ENCODE results near the gene NLGN1. TPM values are rescaled to one million over a fixed set of nuclear protein-coding genes. Genes with fewer than 3 reads are reported as not detected.
"Not testable (repeated sequence)": the region's sequence is repeated elsewhere in the genome, so short reads cannot be mapped to it uniquely, and the experiment has no call there.

Gene NLGN1
- polyA plus RNA-seq, 1 donor from 2014 or later = 2.7 TPM

GRCh38 chr3:173353137-173353536 lies 44.4 kb upstream of the NLGN1 start:
- H3K27ac ChIP-seq (ENCODE audit: low read length); H3K27me3 ChIP-seq (ENCODE audit: insufficient read depth, low read depth, low read length); H2AFZ ChIP-seq (ENCODE audit: low read depth, low read length); H3K36me3 ChIP-seq (ENCODE audit: insufficient read depth, low read length); H3K9ac ChIP-seq (ENCODE audit: low read length); H3F3A ChIP-seq (ENCODE audit: insufficient read depth, low read length, poor library complexity, severe bottlenecking); H3K4me3 ChIP-seq (ENCODE audit: low read length); H3K79me2 ChIP-seq (replicated peaks; ENCODE audit: insufficient read depth, low read length); H3K9me3 ChIP-seq (ENCODE audit: low read length); H3K9me2 ChIP-seq (ENCODE audit: insufficient read depth, low read length); H3K4me2 ChIP-seq (ENCODE audit: low read length); H4K20me1 ChIP-seq (ENCODE audit: insufficient read depth): not testable (repeated sequence)

GRCh38 chr3:173354124-173354523 lies 43.4 kb upstream of the NLGN1 start:
- H3K4me3 ChIP-seq (ENCODE audit: low read length) = no peak overlapping the region
- no peaks in the 10 kb centered on the region for H3K36me3 ChIP-seq (ENCODE audit: insufficient read depth, low read length)
- no peaks in the 10 kb centered on the region for H3K27me3 ChIP-seq (ENCODE audit: insufficient read depth, low read depth, low read length)
- H3K27ac ChIP-seq (ENCODE audit: low read length) = no peak overlapping the region
- no peaks in the 10 kb centered on the region for H3K9me3 ChIP-seq (ENCODE audit: low read length)
- H3F3A ChIP-seq (ENCODE audit: insufficient read depth, low read length, poor library complexity, severe bottlenecking) = no peaks in the 10 kb centered on the region
- no peaks in the 10 kb centered on the region for H4K20me1 ChIP-seq (ENCODE audit: insufficient read depth)
- no peaks in the 10 kb centered on the region for H3K79me2 ChIP-seq (replicated peaks; ENCODE audit: insufficient read depth, low read length)
- TF ChIP-seq RAD21 (conservative IDR thresholded peaks at IDR 0.05) = no peak
- TF ChIP-seq SMC3 (conservative IDR thresholded peaks at IDR 0.05; ENCODE audit: poor library complexity) = no peak
- TF ChIP-seq CTCF (IDR thresholded peaks at IDR 0.05; ENCODE audit: poor library complexity, severe bottlenecking) = no peak
- TF ChIP-seq EZH2 (IDR thresholded peaks at IDR 0.05; ENCODE audit: borderline replicate concordance, insufficient read depth, low read length, poor library complexity, severe bottlenecking) = no peak
- TF ChIP-seq POLR2AphosphoS5 (IDR thresholded peaks at IDR 0.05) = no peak
- TF ChIP-seq TAF1 (IDR thresholded peaks at IDR 0.05; ENCODE audit: low read depth) = no peak
- TF ChIP-seq REST (IDR thresholded peaks at IDR 0.05; ENCODE audit: borderline replicate concordance) = no peak
- no peak for TF ChIP-seq MXI1 (conservative IDR thresholded peaks at IDR 0.05; ENCODE audit: poor library complexity, severe bottlenecking)
- TF ChIP-seq EP300 (conservative IDR thresholded peaks at IDR 0.05; ENCODE audit: poor library complexity, severe bottlenecking) = no peak
- H3K9ac ChIP-seq (ENCODE audit: low read length) = no peak overlapping the region
- H3K4me2 ChIP-seq (ENCODE audit: low read length) = no peak overlapping the region
- H3K9me2 ChIP-seq (ENCODE audit: insufficient read depth, low read length) = no peaks in the 10 kb centered on the region
- H2AFZ ChIP-seq (ENCODE audit: low read depth, low read length) = no peak overlapping the region

- Histone ChIP-seq H3K9me2 (ENCODE audit: insufficient read depth, low read length) (no peaks in the 10 kb centered on the region), H3K79me2 (replicated peaks; ENCODE audit: insufficient read depth, low read length) (no peaks in the 10 kb centered on the region), H4K20me1 (ENCODE audit: insufficient read depth) (no peaks in the 10 kb centered on the region), H3F3A (ENCODE audit: insufficient read depth, low read length, poor library complexity, severe bottlenecking) (no peaks in the 10 kb centered on the region), H3K4me3 (ENCODE audit: low read length) (no peak overlapping the region), H3K4me2 (ENCODE audit: low read length) (no peak overlapping the region), H3K9ac (ENCODE audit: low read length) (no peak overlapping the region), H3K9me3 (ENCODE audit: low read length) (no peaks in the 10 kb centered on the region), H2AFZ (ENCODE audit: low read depth, low read length) (no peak overlapping the region), H3K36me3 (ENCODE audit: insufficient read depth, low read length) (no peaks in the 10 kb centered on the region), H3K27me3 (ENCODE audit: insufficient read depth, low read depth, low read length) (no peaks in the 10 kb centered on the region), H3K27ac (ENCODE audit: low read length) (no peak overlapping the region)
- peak; percentile 73 for TF ChIP-seq CTCF (IDR thresholded peaks at IDR 0.05; ENCODE audit: poor library complexity, severe bottlenecking)
- no peak for TF ChIP-seq EP300 (conservative IDR thresholded peaks at IDR 0.05; ENCODE audit: poor library complexity, severe bottlenecking)
- TF ChIP-seq REST (IDR thresholded peaks at IDR 0.05; ENCODE audit: borderline replicate concordance) = no peak
- TF ChIP-seq TAF1 (IDR thresholded peaks at IDR 0.05; ENCODE audit: low read depth) = no peak
- no peak for TF ChIP-seq MXI1 (conservative IDR thresholded peaks at IDR 0.05; ENCODE audit: poor library complexity, severe bottlenecking)
- peak; percentile 69 for TF ChIP-seq RAD21 (conservative IDR thresholded peaks at IDR 0.05)
- TF ChIP-seq SMC3 (conservative IDR thresholded peaks at IDR 0.05; ENCODE audit: poor library complexity) = peak; percentile 74
- no peak for TF ChIP-seq EZH2 (IDR thresholded peaks at IDR 0.05; ENCODE audit: borderline replicate concordance, insufficient read depth, low read length, poor library complexity, severe bottlenecking)
- TF ChIP-seq POLR2AphosphoS5 (IDR thresholded peaks at IDR 0.05) = no peak
These were observed 25.6 kb upstream of the NLGN1 start for GRCh38 chr3:173371848-173372487.

All from neural cell (in vitro differentiated cells).